SK-N-SH (cell line): ENCODE measurements around the gene LRRC46. TPM values are rescaled to one million over a fixed set of nuclear protein-coding genes. Genes with fewer than 3 reads are reported as not detected.

Source experiments
- CTCF ChIA-PET: fragments of 300-600, 350-600 bp; formaldehyde crosslinking; extraction: SDS; loops from one replicate; lab custom pipeline; 2021; lab: Yijun Ruan, JAX
- POLR2A ChIA-PET: fragments of 350-600 bp; sonication (Branson Sonifier 250); formaldehyde crosslinking; extraction: SDS; loops from one replicate; lab custom pipeline; 2020; ENCODE audit warnings: antibody characterized with exemption, inconsistent platforms; lab: Yijun Ruan, JAX
- DNase-seq: peaks from one replicate; pipeline ENCODE4 v3.0.0; 2012
- H2AFZ ChIP-seq: fragments of 200-600 bp; sonication (generic); 2 replicates; pipeline ENCODE4 v1.8.1; 2016; ENCODE audit warnings: antibody characterized with exemption, mild to moderate bottlenecking, low read depth
- H3F3A ChIP-seq: fragments of 200-600 bp; sonication (generic); replicated peaks from 2 replicates; pipeline ENCODE3; 2016; ENCODE audit warnings: antibody characterized with exemption, mild to moderate bottlenecking; ENCODE audit not compliant: insufficient read depth
- H3K27ac ChIP-seq, 2 experiments: fragments of 200-500 bp in 1 of 2; fragments of 200-600 bp in 1 of 2; sonication (Bioruptor generic) in 1 of 2; sonication (generic), shearing (Covaris generic) in 1 of 2; 2 replicates each; pipeline versions ENCODE4 v1.5.1 to v1.6.1; 2014 to 2016; ENCODE audit warnings: low read depth in 2 of 2, inconsistent platforms in 1 of 2, low read length in 1 of 2, mild to moderate bottlenecking in 1 of 2, mixed read lengths in 1 of 2
- H3K27me3 ChIP-seq: fragments of 200-600 bp; sonication (generic), shearing (Covaris generic); 2 replicates; pipeline ENCODE4 v1.6.1; 2016; ENCODE audit warnings: mixed run types; ENCODE audit not compliant: insufficient read depth
- H3K36me3 ChIP-seq, 2 experiments: fragments of 200-500 bp in 1 of 2; fragments of 200-600 bp in 1 of 2; sonication (Bioruptor generic) in 1 of 2; sonication (generic) in 1 of 2; replicated peaks in 1 of 2; 2 replicates each; pipeline versions ENCODE3 to v1.5.1; 2014 to 2016; ENCODE audit warnings: low read length in 1 of 2, mild to moderate bottlenecking in 1 of 2; ENCODE audit not compliant: insufficient read depth in 2 of 2, control insufficient read depth in 1 of 2
- H3K4me1 ChIP-seq, 2 experiments: fragments of 200-500 bp in 1 of 2; fragments of 200-600 bp in 1 of 2; sonication (Bioruptor generic) in 1 of 2; sonication (generic), shearing (Covaris generic) in 1 of 2; 2 replicates each; pipeline versions ENCODE4 v1.5.1 to v1.6.1; 2014 to 2016; ENCODE audit warnings: low read depth in 1 of 2, low read length in 1 of 2, mixed run types in 1 of 2; ENCODE audit not compliant: insufficient read depth in 2 of 2, control insufficient read depth in 1 of 2
- H3K4me2 ChIP-seq: fragments of 200-600 bp; sonication (generic), shearing (Covaris generic); 2 replicates; pipeline ENCODE4 v1.6.1; 2017; ENCODE audit warnings: mixed run types
- H3K4me3 ChIP-seq, 2 experiments: fragments of 200-500 bp in 1 of 2; fragments of 200-600 bp in 1 of 2; sonication (Bioruptor generic) in 1 of 2; sonication (generic), shearing (Covaris generic) in 1 of 2; 2 replicates each; pipeline versions ENCODE4 v1.5.1 to v1.8.1; 2014 to 2016; ENCODE audit warnings: low read depth in 2 of 2, inconsistent platforms in 1 of 2, low read length in 1 of 2, mild to moderate bottlenecking in 1 of 2, mixed read lengths in 1 of 2, moderate library complexity in 1 of 2
- H3K79me2 ChIP-seq: fragments of 200-600 bp; sonication (generic); 2 replicates; pipeline ENCODE4 v1.8.1; 2017; ENCODE audit warnings: mild to moderate bottlenecking; ENCODE audit not compliant: insufficient read depth
- H3K9ac ChIP-seq: fragments of 200-600 bp; sonication (generic); 2 replicates; pipeline ENCODE4 v1.6.1; 2017; ENCODE audit warnings: mixed run types
- H3K9me2 ChIP-seq: fragments of 200-600 bp; sonication (generic); 2 replicates; pipeline ENCODE4 v1.6.1; 2017; ENCODE audit warnings: mixed run types
- H3K9me3 ChIP-seq: fragments of 200-600 bp; sonication (generic); 2 replicates; pipeline ENCODE4 v1.6.1; 2017; ENCODE audit warnings: mixed run types, mild to moderate bottlenecking, moderate library complexity
- H4K20me1 ChIP-seq: fragments of 200-600 bp; sonication (generic); 2 replicates; pipeline ENCODE4 v1.6.1; 2017; ENCODE audit warnings: mild to moderate bottlenecking, mixed run types; ENCODE audit not compliant: insufficient read depth
- FOSL2 ChIP-seq: IDR thresholded peaks from 2 replicates; pipeline ENCODE4 v1.4.0; 2012; ENCODE audit warnings: low read depth, mild to moderate bottlenecking, moderate library complexity, borderline replicate concordance
- FOXM1 ChIP-seq: IDR thresholded peaks from 2 replicates; pipeline ENCODE4 v1.4.0; 2012; ENCODE audit warnings: low read depth, mild to moderate bottlenecking
- GATA2 ChIP-seq: sonication (generic); formaldehyde crosslinking; IDR thresholded peaks from 2 replicates; pipeline ENCODE4 v1.5.0; 2020; ENCODE audit warnings: mild to moderate bottlenecking, missing genetic modification reagents
- MEF2A ChIP-seq: IDR thresholded peaks from 2 replicates; pipeline ENCODE4 v1.4.0; 2012; ENCODE audit warnings: low read depth, borderline replicate concordance
- NFIC ChIP-seq: IDR thresholded peaks from 2 replicates; pipeline ENCODE4 v1.4.0; 2012; ENCODE audit warnings: borderline replicate concordance
- NRF1 ChIP-seq: IDR thresholded peaks from 2 replicates; pipeline ENCODE4 v1.6.1; 2012; ENCODE audit warnings: low read depth, mild to moderate bottlenecking, low read length
- POLR2AphosphoS5 ChIP-seq: IDR thresholded peaks from 2 replicates; pipeline ENCODE4 v1.6.1; 2012; ENCODE audit warnings: low read depth, low read length
- RCOR1 ChIP-seq: fragments of 150-350 bp; IDR thresholded peaks from 2 replicates; pipeline ENCODE4 v1.6.1; 2017; ENCODE audit warnings: antibody characterized with exemption, low read length
- SIN3A ChIP-seq: IDR thresholded peaks from 2 replicates; pipeline ENCODE4 v1.6.1; 2012; ENCODE audit warnings: low read depth, mild to moderate bottlenecking, low read length, moderate library complexity, borderline replicate concordance
- SMC3 ChIP-seq: IDR thresholded peaks from 2 replicates; pipeline ENCODE4 v1.6.1; 2012; ENCODE audit warnings: low read depth, low read length, improper control_type of control experiment
- TAF1 ChIP-seq: IDR thresholded peaks from 2 replicates; pipeline ENCODE4 v1.6.1; 2012; ENCODE audit warnings: low read depth, mild to moderate bottlenecking, low read length, moderate library complexity, borderline replicate concordance
- YY1 ChIP-seq: IDR thresholded peaks from 2 replicates; pipeline ENCODE4 v1.4.0; 2012; ENCODE audit warnings: low read depth, mild to moderate bottlenecking
- WGBS: methylation state at CpG from one replicate; pipeline ENCODE4 v1.1.6; 2017; ENCODE audit warnings: low lambda C conversion rate; 5-methylcytosine and 5-hydroxymethylcytosine counted together
- polyA plus RNA-seq, 3 experiments: library from polyadenylated mRNA; depleted of rRNA; stranded (reverse); fragments of >200 nt; gene quantifications; 2 replicates each; pipeline ENCODE4 v1.2.3, GENCODE V29; 2012
- TF ChIP-seq, protein P1 (sequence below): IDR thresholded peaks from 2 replicates; pipeline ENCODE4; 2012
- TF ChIP-seq, protein P2 (sequence below): IDR thresholded peaks from 2 replicates; pipeline ENCODE4 v1.4.0; 2012; ENCODE audit warnings: low read depth
- TF ChIP-seq, protein P3 (sequence below): IDR thresholded peaks from 2 replicates; pipeline ENCODE4 v1.6.1; 2012; ENCODE audit warnings: mild to moderate bottlenecking, low read depth, low read length, moderate library complexity
- TF ChIP-seq, protein P4 (sequence below): IDR thresholded peaks from 2 replicates; pipeline ENCODE4 v1.4.0; 2012; ENCODE audit warnings: low read depth, borderline replicate concordance

The LRRC46 gene
- polyA plus RNA-seq, 1 of the 3 experiments (the other 2 are of a cell fraction), result 1.6 TPM

DNA sequence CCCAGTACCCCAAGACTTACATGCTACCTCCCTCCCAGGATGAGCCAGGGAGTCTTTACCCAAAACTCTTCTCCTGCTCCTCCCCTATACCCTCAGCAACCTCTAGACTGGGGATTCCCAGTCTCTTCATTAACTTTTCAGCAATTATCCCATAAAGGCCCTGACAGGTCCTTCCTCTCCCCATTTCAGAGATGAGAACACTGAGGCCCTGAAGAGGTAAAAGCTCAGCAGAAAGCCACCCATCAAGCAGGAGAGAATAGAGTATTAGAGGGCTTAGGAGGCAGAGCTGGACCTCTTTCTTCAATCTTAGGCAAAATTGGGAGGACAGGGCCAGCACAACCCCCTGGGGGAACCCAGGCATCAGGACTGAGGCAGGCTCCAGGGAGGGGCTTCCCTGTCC, 25.4 kb downstream of the LRRC46 start:
- no peak overlapping the region for H3K4me3 ChIP-seq
- no peaks in the 10 kb centered on the region for H3K4me1 ChIP-seq
- TF ChIP-seq FOXM1 (no peak), NFIC (no peak), FOSL2 (no peak), POLR2AphosphoS5 (no peak), TAF1 (no peak), SMC3 (no peak), SIN3A (no peak), MEF2A (no peak), RCOR1 (no peak)
- TF ChIP-seq, protein P1, sequence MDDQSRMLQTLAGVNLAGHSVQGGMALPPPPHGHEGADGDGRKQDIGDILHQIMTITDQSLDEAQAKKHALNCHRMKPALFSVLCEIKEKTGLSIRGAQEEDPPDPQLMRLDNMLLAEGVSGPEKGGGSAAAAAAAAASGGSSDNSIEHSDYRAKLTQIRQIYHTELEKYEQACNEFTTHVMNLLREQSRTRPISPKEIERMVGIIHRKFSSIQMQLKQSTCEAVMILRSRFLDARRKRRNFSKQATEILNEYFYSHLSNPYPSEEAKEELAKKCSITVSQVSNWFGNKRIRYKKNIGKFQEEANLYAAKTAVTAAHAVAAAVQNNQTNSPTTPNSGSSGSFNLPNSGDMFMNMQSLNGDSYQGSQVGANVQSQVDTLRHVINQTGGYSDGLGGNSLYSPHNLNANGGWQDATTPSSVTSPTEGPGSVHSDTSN, result no peak
- TF ChIP-seq, all 33 proteins: peak for 0
- CTCF ChIA-PET, result interaction anchor here (1.0 to 33.0 kb wide), 3 partner anchors 19 to 168 kb away, joined by 3 to 1447 read pairs (median 573); partner anchors contain the start of genes LRRC46, MRPL10, SCRN2 and SP2
- peaks cover 67% of the 10 kb centered on the region for H3K27me3 ChIP-seq
- H3K27ac ChIP-seq, result no peak overlapping the region
- 0 out of 2 replicates have a peak, but pooled peaks cover 6% of the 10 kb centered on the region for H4K20me1 ChIP-seq
- no peak overlapping the region for H2AFZ ChIP-seq
- H3K9ac ChIP-seq, result no peak overlapping the region
- H3F3A ChIP-seq, result peaks cover 4% of the 10 kb centered on the region
- no peaks in the 10 kb centered on the region for H3K79me2 ChIP-seq
- no peaks in the 10 kb centered on the region for H3K9me3 ChIP-seq
- H3K9me2 ChIP-seq, result no peaks in the 10 kb centered on the region
- POLR2A ChIA-PET, result interaction anchor here (1.1 kb wide), 1 partner anchor 10 kb away, joined by 4 read pairs; no protein-coding TSS in a partner anchor
- no peaks in the 10 kb centered on the region for H3K36me3 ChIP-seq
- no peak overlapping the region for H3K4me2 ChIP-seq
- no peak for DNase-seq

DNA sequence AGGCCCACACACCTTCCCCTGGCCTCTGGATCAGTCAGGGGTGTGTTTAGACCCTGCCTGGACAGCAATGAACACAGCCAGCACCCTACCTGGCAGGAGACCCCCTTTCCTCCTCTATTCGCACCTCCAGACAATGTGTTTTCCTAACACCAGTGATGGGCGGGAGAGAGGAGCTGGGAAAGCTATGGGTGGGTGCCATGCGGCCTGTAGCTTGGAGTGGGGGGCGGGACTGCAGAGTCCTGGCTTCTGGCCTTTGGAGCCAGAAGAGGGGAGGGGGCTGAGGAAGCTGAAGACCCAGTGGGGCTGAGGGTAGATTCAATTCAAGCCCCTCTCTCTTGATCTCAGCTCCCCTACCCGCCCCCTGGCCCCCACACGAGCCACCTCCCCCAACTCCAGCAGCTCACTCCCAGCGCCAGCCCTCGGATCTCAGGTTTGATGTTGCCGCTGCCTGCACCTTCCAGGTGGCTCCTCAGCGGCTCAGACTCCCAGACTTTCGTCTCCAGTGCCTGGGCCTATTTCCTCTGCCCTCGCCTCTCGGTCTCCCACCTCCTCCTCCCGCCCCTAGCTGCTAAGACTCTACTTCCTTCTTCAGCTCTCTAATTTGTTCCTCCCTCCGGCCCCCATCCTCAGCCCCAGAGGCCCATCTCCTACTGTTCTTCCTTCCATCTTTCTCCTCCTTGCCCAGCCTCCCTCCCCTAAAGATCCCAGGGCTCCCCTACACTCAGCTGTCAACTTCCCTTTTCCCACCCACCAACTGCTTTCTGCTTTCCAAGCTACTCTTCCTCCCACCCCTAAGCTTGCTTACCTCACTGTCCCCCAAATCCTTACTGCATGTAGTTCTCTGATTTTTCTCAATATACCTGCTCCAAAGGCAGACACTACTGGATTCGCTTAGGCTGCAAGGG, 26.3 kb downstream of the LRRC46 start:
- CTCF ChIA-PET, result interaction anchor here (0.9 to 33.0 kb wide), 5 partner anchors 20 to 167 kb away, joined by 3 to 1447 read pairs (median 3); partner anchors contain the start of genes LRRC46, MRPL10, SCRN2 and SP2

More for the DNA sequence above, 26.3 kb downstream of the LRRC46 start:
- H3K9me3 ChIP-seq, result no peaks in the 10 kb centered on the region
- no peak overlapping the region for H3K4me3 ChIP-seq
- peaks cover 4% of the 10 kb centered on the region for H3F3A ChIP-seq
- H3K79me2 ChIP-seq, result no peaks in the 10 kb centered on the region
- H3K27me3 ChIP-seq, result peaks cover 57% of the 10 kb centered on the region
- no peaks in the 10 kb centered on the region for H3K9me2 ChIP-seq
- no peak overlapping the region for H2AFZ ChIP-seq
- H3K4me2 ChIP-seq, result no peak overlapping the region
- H4K20me1 ChIP-seq, result 0 out of 2 replicates have a peak, but pooled peaks cover 3% of the 10 kb centered on the region
- H3K27ac ChIP-seq, result no peak overlapping the region
- WGBS, result 73% methylated on average over 16 of the region's 16 CpGs
- H3K9ac ChIP-seq, result no peak overlapping the region
- POLR2A ChIA-PET, result interaction anchor here (1.1 kb wide), 1 partner anchor 11 kb away, joined by 4 read pairs; no protein-coding TSS in a partner anchor
- TF ChIP-seq YY1, result no peak
- TF ChIP-seq MEF2A, result no peak
- TF ChIP-seq RCOR1, result no peak
- no peak for TF ChIP-seq NRF1
- TF ChIP-seq FOXM1, result no peak
- TF ChIP-seq, protein P2, sequence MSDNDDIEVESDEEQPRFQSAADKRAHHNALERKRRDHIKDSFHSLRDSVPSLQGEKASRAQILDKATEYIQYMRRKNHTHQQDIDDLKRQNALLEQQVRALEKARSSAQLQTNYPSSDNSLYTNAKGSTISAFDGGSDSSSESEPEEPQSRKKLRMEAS, result no peak
- TF ChIP-seq, protein P3, sequence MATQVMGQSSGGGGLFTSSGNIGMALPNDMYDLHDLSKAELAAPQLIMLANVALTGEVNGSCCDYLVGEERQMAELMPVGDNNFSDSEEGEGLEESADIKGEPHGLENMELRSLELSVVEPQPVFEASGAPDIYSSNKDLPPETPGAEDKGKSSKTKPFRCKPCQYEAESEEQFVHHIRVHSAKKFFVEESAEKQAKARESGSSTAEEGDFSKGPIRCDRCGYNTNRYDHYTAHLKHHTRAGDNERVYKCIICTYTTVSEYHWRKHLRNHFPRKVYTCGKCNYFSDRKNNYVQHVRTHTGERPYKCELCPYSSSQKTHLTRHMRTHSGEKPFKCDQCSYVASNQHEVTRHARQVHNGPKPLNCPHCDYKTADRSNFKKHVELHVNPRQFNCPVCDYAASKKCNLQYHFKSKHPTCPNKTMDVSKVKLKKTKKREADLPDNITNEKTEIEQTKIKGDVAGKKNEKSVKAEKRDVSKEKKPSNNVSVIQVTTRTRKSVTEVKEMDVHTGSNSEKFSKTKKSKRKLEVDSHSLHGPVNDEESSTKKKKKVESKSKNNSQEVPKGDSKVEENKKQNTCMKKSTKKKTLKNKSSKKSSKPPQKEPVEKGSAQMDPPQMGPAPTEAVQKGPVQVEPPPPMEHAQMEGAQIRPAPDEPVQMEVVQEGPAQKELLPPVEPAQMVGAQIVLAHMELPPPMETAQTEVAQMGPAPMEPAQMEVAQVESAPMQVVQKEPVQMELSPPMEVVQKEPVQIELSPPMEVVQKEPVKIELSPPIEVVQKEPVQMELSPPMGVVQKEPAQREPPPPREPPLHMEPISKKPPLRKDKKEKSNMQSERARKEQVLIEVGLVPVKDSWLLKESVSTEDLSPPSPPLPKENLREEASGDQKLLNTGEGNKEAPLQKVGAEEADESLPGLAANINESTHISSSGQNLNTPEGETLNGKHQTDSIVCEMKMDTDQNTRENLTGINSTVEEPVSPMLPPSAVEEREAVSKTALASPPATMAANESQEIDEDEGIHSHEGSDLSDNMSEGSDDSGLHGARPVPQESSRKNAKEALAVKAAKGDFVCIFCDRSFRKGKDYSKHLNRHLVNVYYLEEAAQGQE, result no peak
- no peak for TF ChIP-seq FOSL2
- no peak for TF ChIP-seq SMC3
- TF ChIP-seq, protein P4, sequence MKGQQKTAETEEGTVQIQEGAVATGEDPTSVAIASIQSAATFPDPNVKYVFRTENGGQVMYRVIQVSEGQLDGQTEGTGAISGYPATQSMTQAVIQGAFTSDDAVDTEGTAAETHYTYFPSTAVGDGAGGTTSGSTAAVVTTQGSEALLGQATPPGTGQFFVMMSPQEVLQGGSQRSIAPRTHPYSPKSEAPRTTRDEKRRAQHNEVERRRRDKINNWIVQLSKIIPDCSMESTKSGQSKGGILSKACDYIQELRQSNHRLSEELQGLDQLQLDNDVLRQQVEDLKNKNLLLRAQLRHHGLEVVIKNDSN, result no peak
- TF ChIP-seq GATA2 (CRISPR knock-in tag), result no peak
- H3K36me3 ChIP-seq, result no peaks in the 10 kb centered on the region
- H3K4me1 ChIP-seq, result peaks cover 0 to 4% of the 10 kb centered on the region in 2 experiments; a peak in 1 of 4 replicates
- DNase-seq, result no peak
